K562 (cell line): ENCODE data around the gene RARA. TPM values are rescaled to one million over a fixed set of nuclear protein-coding genes. Genes with fewer than 3 reads are reported as not detected.
A peak's percentile ranks its signal among the peaks of the same experiment; 100 is the strongest.

Experiments
- ATAC-seq: fragments of 200-7000 bp; cut with Tn5 transposase; 3 replicates; pipeline ENCODE4 v1.9.1; 2020; ENCODE audit warnings: moderate library complexity
- BruUV-seq: library from RNA; stranded (reverse); fragments of 400-500 nt; replicated peaks from 2 replicates; lab custom pipeline; 2021; lab: Mats Ljungman, UMichigan
- CTCF ChIA-PET: fragments of 300-600 bp; formaldehyde crosslinking; extraction: SDS; loops from one replicate; lab custom pipeline; 2021; ENCODE audit warnings: low intra/inter-chr PET ratio; lab: Yijun Ruan, JAX
- POLR2A ChIA-PET: fragments of 300-600, 350-650 bp; sonication (Branson Sonifier 250); formaldehyde crosslinking; extraction: SDS; loops from one replicate; lab custom pipeline; 2021; ENCODE audit warnings: antibody characterized with exemption, inconsistent platforms; lab: Yijun Ruan, JAX
- DNase-seq, 4 experiments: peaks; one replicate each; pipeline versions ENCODE4 v3.0.0 to v3.0.0-alpha.2; 2011 to 2018; ENCODE audit warnings: low spot score in 3 of 4, mixed read lengths in 3 of 4; ENCODE audit errors: extremely low read depth in 1 of 4
- FAIRE-seq: peaks from 2 replicates; lab custom pipeline; 2011; peaks lifted over from hg19 to GRCh38; lab: Jason Lieb, UNC
- H2AFZ ChIP-seq: 2 replicates; pipeline ENCODE4 v1.6.0; 2011; ENCODE audit warnings: low read depth, low read length, control low read depth, inconsistent platforms
- H3K27ac ChIP-seq: fragments of 200-600 bp; 3 replicates; pipeline ENCODE4 v1.8.0; 2011; ENCODE audit warnings: low read depth, mild to moderate bottlenecking, control low read depth, inconsistent platforms, low read length, moderate library complexity, mixed read lengths; ENCODE audit errors: extremely low read depth
- H3K27me3 ChIP-seq, 2 experiments: fragments of 300-600 bp in 1 of 2; 2 replicates in 1 of 2; 3 replicates in 1 of 2; pipeline versions ENCODE4 v1.6.0 to v1.8.0; 2011; ENCODE audit warnings: inconsistent platforms in 2 of 2, low read length in 2 of 2, mild to moderate bottlenecking in 1 of 2, mixed read lengths in 1 of 2, moderate library complexity in 1 of 2; ENCODE audit not compliant: control insufficient read depth in 2 of 2, insufficient read depth in 2 of 2
- H3K36me3 ChIP-seq: fragments of 300-600 bp; 3 replicates; pipeline ENCODE4 v1.8.0; 2011; ENCODE audit warnings: mild to moderate bottlenecking, low read length, inconsistent platforms; ENCODE audit not compliant: control insufficient read depth, insufficient read depth
- H3K4me1 ChIP-seq, 2 experiments: fragments of 200-600 bp in 1 of 2; replicated peaks in 1 of 2; 2 replicates in 1 of 2; 3 replicates in 1 of 2; pipeline versions ENCODE4 v1.5.1 to v1.8.0; 2011; ENCODE audit warnings: inconsistent platforms in 2 of 2, low read length in 2 of 2, mild to moderate bottlenecking in 1 of 2, mixed read lengths in 1 of 2, moderate library complexity in 1 of 2; ENCODE audit not compliant: control insufficient read depth in 2 of 2, insufficient read depth in 2 of 2
- H3K4me2 ChIP-seq: 2 replicates; pipeline ENCODE4 v1.6.1; 2011; ENCODE audit warnings: low read length, control low read depth, inconsistent platforms, mixed read lengths; ENCODE audit not compliant: insufficient read depth
- H3K4me3 ChIP-seq: fragments of 200-600 bp; sonication (generic), shearing (Covaris generic); 2 replicates; pipeline ENCODE4 v1.5.1; 2016; ENCODE audit warnings: control low read depth, inconsistent platforms
- H3K79me2 ChIP-seq: fragments of 200-600 bp; 3 replicates; pipeline ENCODE4 v1.8.0; 2011; ENCODE audit warnings: low read length, inconsistent platforms; ENCODE audit not compliant: control insufficient read depth, insufficient read depth
- H3K9ac ChIP-seq, 2 experiments: 2 replicates each; pipeline versions ENCODE4 v1.6.0 to v1.6.1; 2011; ENCODE audit warnings: low read depth in 2 of 2, low read length in 2 of 2, control low read depth in 1 of 2, inconsistent platforms in 1 of 2, mild to moderate bottlenecking in 1 of 2, mixed read lengths in 1 of 2; ENCODE audit not compliant: insufficient read depth in 1 of 2
- H3K9me1 ChIP-seq: one replicate; pipeline ENCODE4 v1.6.0; 2011; ENCODE audit warnings: inconsistent platforms, mild to moderate bottlenecking, low read length, moderate library complexity; ENCODE audit not compliant: control insufficient read depth, insufficient read depth
- H3K9me3 ChIP-seq: replicated peaks from 2 replicates; pipeline ENCODE4 v1.5.1; 2011; ENCODE audit warnings: low read depth, low read length, inconsistent platforms; ENCODE audit not compliant: control insufficient read depth, insufficient read depth
- H4K20me1 ChIP-seq: replicated peaks from 2 replicates; pipeline ENCODE4 v1.6.1; 2011; ENCODE audit warnings: low read length, inconsistent platforms, mixed read lengths; ENCODE audit not compliant: control insufficient read depth, insufficient read depth
- E2F6 ChIP-seq, 2 experiments: IDR thresholded peaks; 2 replicates each; pipeline ENCODE4 v1.6.1; 2011; ENCODE audit warnings: borderline replicate concordance in 1 of 2, control low read depth in 1 of 2, low read depth in 1 of 2, low read length in 1 of 2, mild to moderate bottlenecking in 1 of 2, mixed read lengths in 1 of 2, moderate library complexity in 1 of 2; ENCODE audit not compliant: insufficient read depth in 1 of 2, insufficient read length in 1 of 2, poor library complexity in 1 of 2, severe bottlenecking in 1 of 2; ENCODE audit errors: extremely low read depth in 1 of 2
- EGR1 ChIP-seq: fragments of 450-650 bp; conservative IDR thresholded peaks from 2 replicates; pipeline ENCODE4 v1.6.1; 2017; ENCODE audit warnings: mild to moderate bottlenecking
- FOXK2 ChIP-seq, 2 experiments: fragments of 450-650 bp; IDR thresholded peaks in 1 of 2; conservative IDR thresholded peaks in 1 of 2; 2 replicates each; pipeline ENCODE4 v1.6.1; 2016; ENCODE audit warnings: low read depth in 2 of 2, mild to moderate bottlenecking in 1 of 2
- HNRNPK ChIP-seq: fragments of 200-400 bp; formaldehyde crosslinking; IDR thresholded peaks from one replicate; pipeline ENCODE4 v1.6.1; 2018; ENCODE audit warnings: mild to moderate bottlenecking, low read depth, low read length; ENCODE audit not compliant: poor library complexity, severe bottlenecking
- HNRNPLL ChIP-seq: fragments of 200-400 bp; formaldehyde crosslinking; IDR thresholded peaks from 2 replicates; pipeline ENCODE4 v1.6.1; 2017; ENCODE audit warnings: low read length, low read depth, mild to moderate bottlenecking; ENCODE audit not compliant: poor library complexity, severe bottlenecking
- KLF16 ChIP-seq: IDR thresholded peaks from 2 replicates; pipeline ENCODE4 v1.6.1; 2016; ENCODE audit warnings: antibody characterized with exemption
- LARP7 ChIP-seq: fragments of 450-650 bp; IDR thresholded peaks from 2 replicates; pipeline ENCODE4 v1.6.1; 2016
- MTA1 ChIP-seq: fragments of 450-650 bp; IDR thresholded peaks from 2 replicates; pipeline ENCODE4 v1.6.1; 2017; ENCODE audit warnings: borderline replicate concordance
- MXD1 ChIP-seq: fragments of 250-450 bp; sonication (Bioruptor Pico); IDR thresholded peaks from 2 replicates; pipeline ENCODE4 v1.8.0; 2021; ENCODE audit warnings: borderline replicate concordance, mild to moderate bottlenecking, moderate library complexity; ENCODE audit not compliant: poor library complexity, severe bottlenecking
- RBM14 ChIP-seq: fragments of 200-400 bp; formaldehyde crosslinking; IDR thresholded peaks from 2 replicates; pipeline ENCODE4 v1.6.1; 2018; ENCODE audit warnings: low read depth, mild to moderate bottlenecking, low read length, moderate library complexity, borderline replicate concordance; ENCODE audit not compliant: insufficient read depth
- RBM34 ChIP-seq: fragments of 200-400 bp; formaldehyde crosslinking; IDR thresholded peaks from 2 replicates; pipeline ENCODE4 v1.6.1; 2018; ENCODE audit warnings: low read length, borderline replicate concordance; ENCODE audit not compliant: insufficient read depth
- ZNF347 ChIP-seq: fragments of 450-650 bp; formaldehyde crosslinking; IDR thresholded peaks from 2 replicates; pipeline ENCODE4 v1.4.0; 2020; ENCODE audit warnings: low read depth, mild to moderate bottlenecking, moderate library complexity
- WGBS: fragments of 100-300 bp; shearing (Covaris generic); methylation state at CpG from one replicate; pipeline ENCODE4 v1.1.6; 2016; ENCODE audit warnings: low coverage, mixed read lengths; ENCODE audit not compliant: insufficient coverage; ENCODE audit errors: missing lambda C conversion rate; 5-methylcytosine and 5-hydroxymethylcytosine counted together
- in situ Hi-C: fragments of 300-500 bp; cut with MboI; formaldehyde crosslinking; loops from 4 replicates; pipeline ENCODE4 v1.15.0; 2018; ENCODE audit warnings: inconsistent platforms, mixed read lengths
- intact Hi-C: fragments of 100-400 bp; cut with micrococcal nuclease; formaldehyde crosslinking; loops from 2 replicates; pipeline ENCODE4 v1.14.2; 2022
- polyA plus RNA-seq, 8 experiments: library from polyadenylated mRNA; depleted of rRNA in 4 of 8; stranded (reverse) in 5 of 8; unstranded in 3 of 8; fragments of >200 nt; fragmentation: Nextera tagmentation in 2 of 8; fragmentation: Illumina TruSeq in 1 of 8; extraction: Ambion mirVana in 2 of 8; extraction: Trizol in 1 of 8; gene quantifications; 2 replicates each; pipeline versions ENCODE4 v1.2.1 to v1.2.3, GENCODE V29; 2011 to 2014; ENCODE audit warnings: inconsistent platforms in 1 of 8, missing spikeins in 1 of 8
- total RNA-seq, 7 experiments: library from RNA; depleted of rRNA in 6 of 7; stranded (reverse); fragments of >200 nt in 6 of 7; fragmentation: Illumina TruSeq in 2 of 7; extraction: Trizol in 2 of 7; gene quantifications; 2 replicates each; pipeline versions ENCODE4 v1.2.1 to v1.2.3, GENCODE V29; 2011 to 2021; ENCODE audit warnings: low replicate concordance in 1 of 7

Gene RARA
- total and polyA plus RNA-seq, 9 of the 15 experiments (the other 6 are each of a cell fraction or from before 2014, with no cell fraction given): 0.10 to 28.0 (median 7.9) TPM

DNA sequence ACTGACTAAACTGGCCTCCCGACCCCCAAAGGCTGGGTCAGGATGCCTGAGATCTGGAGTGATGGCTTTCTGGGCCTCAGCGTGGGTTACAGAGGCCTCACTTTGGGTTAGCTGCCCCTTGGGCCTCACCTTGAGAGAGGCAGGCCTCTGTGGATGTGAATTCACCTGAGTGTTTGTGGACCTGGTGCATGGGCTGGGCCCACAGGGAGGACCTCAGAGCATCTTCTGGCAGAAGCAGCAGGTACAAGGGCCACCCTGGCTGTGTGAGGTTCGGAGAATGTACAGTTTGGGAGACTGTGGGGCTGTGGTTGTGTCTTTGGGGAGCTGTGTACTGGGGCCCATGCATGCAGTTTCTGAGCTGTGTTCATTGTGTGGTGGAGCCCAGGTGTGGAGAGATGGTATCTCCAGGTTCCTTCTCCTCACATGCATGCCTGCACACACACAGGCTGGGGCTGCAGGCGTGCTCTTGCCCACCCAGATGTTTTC is 18.3 kb downstream of the RARA start (continued):
- TF ChIP-seq HNRNPLL: no peak
- no peak for TF ChIP-seq KLF16
- TF ChIP-seq EGR1: no peak
- no peak for TF ChIP-seq MTA1
- no peak for TF ChIP-seq FOXK2 (conservative IDR thresholded peaks at IDR 0.05 in 1 of 2, IDR thresholded peaks at IDR 0.05 in 1 of 2; ENCODE audit: low read depth in 2 of 2)
- TF ChIP-seq MXD1 (CRISPR knock-in tag): no peak
- no peak for TF ChIP-seq LARP7

DNA sequence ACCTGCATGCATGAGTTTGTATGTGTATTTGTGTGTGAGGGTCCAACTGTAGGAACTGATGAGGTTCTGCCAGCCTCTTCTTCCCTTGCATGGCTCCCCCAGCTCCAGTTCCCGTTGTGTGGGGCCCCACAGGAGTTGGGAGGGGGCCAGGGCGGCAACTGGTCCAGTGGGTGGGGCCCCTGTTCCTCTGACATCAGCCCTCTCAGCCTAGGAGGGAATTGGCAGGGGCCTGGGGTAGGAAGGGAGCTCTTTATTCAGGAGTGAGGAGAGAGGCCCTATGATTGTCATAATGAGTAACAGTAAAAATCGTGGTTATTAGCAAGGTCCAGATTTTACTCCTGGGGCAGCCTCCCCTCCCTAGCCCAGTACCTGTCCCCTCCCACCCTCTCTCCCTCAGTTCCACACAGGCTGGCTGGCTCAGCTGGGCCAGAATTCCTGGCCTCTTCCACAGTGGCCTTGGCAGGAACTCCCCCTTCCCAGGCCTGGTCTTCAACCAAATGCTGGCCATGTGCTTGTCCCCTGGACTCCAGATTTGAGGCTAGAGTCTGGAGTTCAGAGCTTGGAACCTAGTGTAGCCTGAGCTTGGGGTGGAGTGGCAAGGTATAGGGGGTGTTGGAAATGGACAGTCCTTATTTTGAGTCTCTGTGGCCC is 18.9 kb downstream of the RARA start:
- CTCF ChIA-PET: no interaction called here

More for the DNA sequence above, 18.9 kb downstream of the RARA start:
- in situ Hi-C loops: no loop called here
- peak in 1 of 2 experiments; percentile 9 for TF ChIP-seq E2F6 (IDR thresholded peaks at IDR 0.05; ENCODE audit: borderline replicate concordance in 1 of 2, extremely low read depth in 1 of 2, insufficient read depth in 1 of 2, insufficient read length in 1 of 2, low read depth in 1 of 2, low read length in 1 of 2, poor library complexity in 1 of 2, severe bottlenecking in 1 of 2)
- no peak for TF ChIP-seq RBM14
- TF ChIP-seq RBM34: no peak
- no peak for TF ChIP-seq HNRNPK
- TF ChIP-seq ZNF347 (CRISPR knock-in tag): no peak
- TF ChIP-seq, all 486 proteins: peak for 1
- intact Hi-C loops: no loop called here
- FAIRE-seq (no peak), ATAC-seq (no peak; the same call in 2 of the 3 replicates), DNase-seq (no peak)
- Histone ChIP-seq H3K9me3 (no peaks in the 10 kb centered on the region), H3K4me1 (peaks cover 15 to 58% of the 10 kb centered on the region in 2 experiments), H3K9me1 (peaks cover 3% of the 10 kb centered on the region), H2AFZ (no peak overlapping the region), H3K4me2 (no peak overlapping the region), H3K27me3 (no peaks in the 10 kb centered on the region), H3K9ac (peak overlapping the region in 1 of 2 experiments; percentile 56; a peak in 2 of 4 replicates), H4K20me1 (peaks cover 7% of the 10 kb centered on the region), H3K79me2 (peaks cover 64% of the 10 kb centered on the region), H3K4me3 (no peak overlapping the region), H3K36me3 (peaks cover 24% of the 10 kb centered on the region; the same call in 1 of the 3 replicates), H3K27ac (no peak overlapping the region)
- POLR2A ChIA-PET: interaction anchor here (0.6 to 1.6 kb wide), 6 partner anchors 9 to 1360 kb away, joined by 3 to 7 read pairs (median 4); no protein-coding TSS in a partner anchor
- 8% methylated on average over 3 of the region's 3 CpGs for WGBS
- no TSS peak for BruUV-seq
